ENCODE data around the gene MSGN1. TPM values are rescaled to one million over a fixed set of nuclear protein-coding genes. Genes with fewer than 3 reads are reported as not detected.

Gene MSGN1
- total RNA-seq, 1 experiment from 2014 or later = not detected

DNA sequence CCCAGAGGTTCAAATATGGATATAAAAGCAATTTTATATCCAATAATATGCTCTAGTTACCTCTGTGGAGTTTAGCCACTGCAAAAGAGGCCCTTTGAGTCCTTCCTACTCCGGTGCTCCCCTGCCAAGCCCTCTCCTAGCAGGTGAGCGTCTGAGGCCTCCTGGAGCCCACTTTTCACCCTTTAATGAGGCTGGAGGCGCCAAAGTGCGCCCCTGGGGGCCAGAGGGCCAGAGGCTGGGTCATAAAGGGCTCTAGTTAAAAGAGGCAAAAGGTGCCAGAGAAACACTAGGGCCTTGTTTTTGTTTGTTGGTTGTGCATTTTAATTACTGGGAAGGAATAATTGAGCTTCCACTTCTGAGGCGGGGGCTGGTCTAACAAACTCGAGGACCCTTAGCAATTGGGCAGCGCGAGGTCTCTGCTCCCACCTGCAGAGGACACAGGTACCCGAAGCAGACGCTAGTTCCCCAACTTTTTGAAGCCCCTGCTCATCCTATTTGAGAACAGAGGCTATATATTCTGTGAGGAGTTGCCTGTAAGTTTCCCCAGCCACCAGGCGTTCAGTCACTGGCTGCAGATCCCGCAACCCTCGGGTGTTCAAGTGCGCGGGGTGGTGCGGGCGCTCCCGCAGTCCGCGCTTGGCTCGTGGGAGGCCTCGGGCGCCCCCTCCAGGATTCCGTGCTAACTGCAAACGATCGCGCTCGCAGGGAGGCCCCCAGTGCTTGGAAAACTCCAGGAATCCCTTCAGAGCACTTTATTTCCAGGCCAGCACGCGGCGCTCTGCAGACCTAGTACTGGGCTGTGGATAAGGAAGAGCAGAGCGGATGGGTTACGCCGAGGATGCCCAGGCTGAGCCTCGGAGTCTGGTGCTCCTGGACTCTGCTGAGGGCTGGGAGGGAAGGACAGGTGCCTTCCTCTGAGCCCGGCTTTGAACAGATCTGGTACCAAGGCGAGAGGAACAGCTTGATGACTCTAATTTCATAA lies 14.1 kb downstream of the MSGN1 start:
- H3K27me3 Mint-ChIP-seq (ENCODE audit: low read depth) = peaks cover 73% of the 10 kb centered on the region
- Histone ChIP-seq H4K8ac (replicated peaks; ENCODE audit: insufficient read length, low read depth, low read length) (no peak overlapping the region), H3K79me2 (ENCODE audit: insufficient read depth, low read length) (no peaks in the 10 kb centered on the region), H3K18ac (ENCODE audit: insufficient read length, low read depth, low read length) (no peak overlapping the region), H2BK15ac (ENCODE audit: low read depth, low read length) (no peak overlapping the region), H2BK120ac (ENCODE audit: low read depth, low read length, poor library complexity, severe bottlenecking) (no peak overlapping the region), H3K9ac (ENCODE audit: extremely low read depth, insufficient read length, low read length) (no peak overlapping the region), H2AFZ (ENCODE audit: low read length) (peak overlapping the region; percentile 46), H3K56ac (ENCODE audit: insufficient read length, low read depth, low read length) (no peak overlapping the region), H3K27me3 (ENCODE audit: insufficient read depth, low read length) (no peaks in the 10 kb centered on the region; the same call in 1 of the 2 replicates), H3K4me2 (ENCODE audit: insufficient read depth, insufficient read length, low read length) (peak overlapping the region; percentile 32), H3K23ac (ENCODE audit: insufficient read length, low read depth, low read length) (no peak overlapping the region), H3K14ac (ENCODE audit: insufficient read depth, low read length) (no peak overlapping the region), H4K20me1 (ENCODE audit: control insufficient read depth, insufficient read depth, insufficient read length) (no peaks in the 10 kb centered on the region), H2AK5ac (ENCODE audit: insufficient read length, low read length) (no peak overlapping the region), H3K4me1 (ENCODE audit: insufficient read depth, low read length) (no peaks in the 10 kb centered on the region), H2BK20ac (ENCODE audit: low read depth, low read length, poor library complexity, severe bottlenecking) (no peak overlapping the region), H3K23me2 (ENCODE audit: insufficient read length, low read depth, low read length, poor library complexity, severe bottlenecking) (no peaks in the 10 kb centered on the region), H3K27ac (ENCODE audit: insufficient read length, low read depth, low read length) (no peak overlapping the region), H3T11ph (ENCODE audit: low read length) (no peak overlapping the region), H3K79me1 (ENCODE audit: insufficient read depth, low read depth, low read length, poor library complexity, severe bottlenecking) (no peaks in the 10 kb centered on the region), H4K5ac (ENCODE audit: insufficient read length, low read depth, low read length) (no peak overlapping the region), H2BK5ac (ENCODE audit: insufficient read length, low read length) (no peak overlapping the region), H3K9me3 (ENCODE audit: control insufficient read depth, low read depth, low read length) (no peaks in the 10 kb centered on the region), H2BK12ac (ENCODE audit: insufficient read length, low read depth, low read length) (no peak overlapping the region), H4K91ac (ENCODE audit: insufficient read length, low read depth, low read length) (no peak overlapping the region), H3K4ac (ENCODE audit: low read depth, low read length) (no peak overlapping the region)
- peaks cover 0 to 10% (median 1%) of the 10 kb centered on the region in 3 experiments; a peak in 2 of 7 replicates for H3K36me3 Mint-ChIP-seq (ENCODE audit: insufficient read depth in 1 of 3, low read depth in 3 of 3)
- peaks cover 0 to 10% of the 10 kb centered on the region in 2 experiments; a peak in 3 of 5 replicates for H3K9me3 Mint-ChIP-seq
- peak; percentile 95 for DNase-seq
- no CpG with 5 or more reads among the region's 37 CpGs for WGBS (ENCODE audit: extremely low coverage, insufficient read length, low lambda C conversion rate)
- H3K27ac Mint-ChIP-seq = peak overlapping the region in 1 of 3 experiments; percentile 55; a peak in 1 of 7 replicates
- peaks cover 34 to 40% of the 10 kb centered on the region in 2 experiments for H3K4me1 Mint-ChIP-seq
- peak overlapping the region in 1 of 2 experiments; percentile 54; a peak in 2 of 5 replicates for H3K4me3 Mint-ChIP-seq
- peak; percentile 96 for TF ChIP-seq CTCF (conservative IDR thresholded peaks at IDR 0.05)

All from H9 (cell line).